ENCODE results near the gene MGRN1. TPM values are rescaled to one million over a fixed set of nuclear protein-coding genes. Genes with fewer than 3 reads are reported as not detected.

The MGRN1 gene
- total RNA-seq, 1 experiment from 2014 or later = 22.7 TPM

GRCh38 chr16:4637501-4638166 lies 13.0 kb downstream of the MGRN1 start:
- POLR2A ChIA-PET (ENCODE audit: unreplicated experiment) = no interaction called here
- ATAC-seq = no peak
- Histone ChIP-seq H3K9me3 (ENCODE audit: low read length) (no peaks in the 10 kb centered on the region), H3K27me3 (ENCODE audit: low read length) (no peaks in the 10 kb centered on the region), H3K9ac (ENCODE audit: low read length) (no peak overlapping the region), H3K36me3 (ENCODE audit: low read depth, low read length) (no peaks in the 10 kb centered on the region), H3F3A (ENCODE audit: low read length, unreplicated experiment) (no peaks in the 10 kb centered on the region), H4K20me1 (ENCODE audit: low read length) (no peaks in the 10 kb centered on the region), H3K9me2 (replicated peaks; ENCODE audit: low read length) (no peaks in the 10 kb centered on the region), H2AFZ (ENCODE audit: low read length) (no peak overlapping the region), H3K79me2 (ENCODE audit: low read length) (peaks cover 64% of the 10 kb centered on the region), H3K4me1 (ENCODE audit: insufficient read depth, low read length) (no peaks in the 10 kb centered on the region), H3K4me3 (ENCODE audit: low read length) (no peak overlapping the region), H3K27ac (ENCODE audit: low read length) (no peak overlapping the region), H3K4me2 (ENCODE audit: low read length) (no peak overlapping the region)
- CTCF ChIA-PET = no interaction called here
- no peak for DNase-seq
- intact Hi-C loops (cut with micrococcal nuclease) = no loop called here
- no TSS peak for BruUV-seq (replicated peaks)
- TF ChIP-seq EZH2 (IDR thresholded peaks at IDR 0.05; ENCODE audit: low read length, unreplicated experiment) (no peak), EZH2phosphoT487 (IDR thresholded peaks at IDR 0.05; ENCODE audit: borderline replicate concordance, low read length) (no peak), CTCF (conservative IDR thresholded peaks at IDR 0.05; ENCODE audit: low read depth, low read length) (no peak)

- Histone ChIP-seq H3F3A (ENCODE audit: low read length, unreplicated experiment) (no peaks in the 10 kb centered on the region), H3K36me3 (ENCODE audit: low read depth, low read length) (no peaks in the 10 kb centered on the region), H3K9ac (ENCODE audit: low read length) (no peak overlapping the region), H3K4me1 (ENCODE audit: insufficient read depth, low read length) (no peaks in the 10 kb centered on the region), H3K27me3 (ENCODE audit: low read length) (no peaks in the 10 kb centered on the region), H3K27ac (ENCODE audit: low read length) (no peak overlapping the region), H3K9me3 (ENCODE audit: low read length) (no peaks in the 10 kb centered on the region), H3K79me2 (ENCODE audit: low read length) (peaks cover 58% of the 10 kb centered on the region), H4K20me1 (ENCODE audit: low read length) (no peaks in the 10 kb centered on the region), H2AFZ (ENCODE audit: low read length) (no peak overlapping the region), H3K4me3 (ENCODE audit: low read length) (no peak overlapping the region), H3K4me2 (ENCODE audit: low read length) (no peak overlapping the region), H3K9me2 (replicated peaks; ENCODE audit: low read length) (no peaks in the 10 kb centered on the region)
- ChIA-PET CTCF (no interaction called here), POLR2A (ENCODE audit: unreplicated experiment) (no interaction called here)
- BruUV-seq (replicated peaks) = no TSS peak
- intact Hi-C loops (cut with micrococcal nuclease) = no loop called here
- TF ChIP-seq EZH2 (IDR thresholded peaks at IDR 0.05; ENCODE audit: low read length, unreplicated experiment) (no peak), CTCF (conservative IDR thresholded peaks at IDR 0.05; ENCODE audit: low read depth, low read length) (no peak), EZH2phosphoT487 (IDR thresholded peaks at IDR 0.05; ENCODE audit: borderline replicate concordance, low read length) (no peak)
- no peak for DNase-seq
- ATAC-seq = no peak
Observed at GRCh38 chr16:4639899-4640509, 15.4 kb downstream of the MGRN1 start.

GRCh38 chr16:4640572-4641305 lies 16.1 kb downstream of the MGRN1 start:
- Histone ChIP-seq H3F3A (ENCODE audit: low read length, unreplicated experiment) (no peaks in the 10 kb centered on the region), H3K27me3 (ENCODE audit: low read length) (no peaks in the 10 kb centered on the region), H3K36me3 (ENCODE audit: low read depth, low read length) (no peaks in the 10 kb centered on the region), H3K9me2 (replicated peaks; ENCODE audit: low read length) (no peaks in the 10 kb centered on the region), H3K79me2 (ENCODE audit: low read length) (peaks cover 62% of the 10 kb centered on the region), H3K9me3 (ENCODE audit: low read length) (no peaks in the 10 kb centered on the region), H2AFZ (ENCODE audit: low read length) (no peak overlapping the region), H4K20me1 (ENCODE audit: low read length) (no peaks in the 10 kb centered on the region), H3K4me3 (ENCODE audit: low read length) (no peak overlapping the region), H3K27ac (ENCODE audit: low read length) (no peak overlapping the region), H3K4me1 (ENCODE audit: insufficient read depth, low read length) (no peaks in the 10 kb centered on the region), H3K4me2 (ENCODE audit: low read length) (no peak overlapping the region), H3K9ac (ENCODE audit: low read length) (no peak overlapping the region)
- DNase-seq (no peak), ATAC-seq (no peak)
- no TSS peak for BruUV-seq (replicated peaks)
- TF ChIP-seq CTCF (conservative IDR thresholded peaks at IDR 0.05; ENCODE audit: low read depth, low read length) (no peak), EZH2 (IDR thresholded peaks at IDR 0.05; ENCODE audit: low read length, unreplicated experiment) (no peak), EZH2phosphoT487 (IDR thresholded peaks at IDR 0.05; ENCODE audit: borderline replicate concordance, low read length) (no peak)
- intact Hi-C loops (cut with micrococcal nuclease) = no loop called here
- ChIA-PET POLR2A (ENCODE audit: unreplicated experiment) (no interaction called here), CTCF (no interaction called here)
